ENCODE results near the gene ADPRHL1.

DNA sequence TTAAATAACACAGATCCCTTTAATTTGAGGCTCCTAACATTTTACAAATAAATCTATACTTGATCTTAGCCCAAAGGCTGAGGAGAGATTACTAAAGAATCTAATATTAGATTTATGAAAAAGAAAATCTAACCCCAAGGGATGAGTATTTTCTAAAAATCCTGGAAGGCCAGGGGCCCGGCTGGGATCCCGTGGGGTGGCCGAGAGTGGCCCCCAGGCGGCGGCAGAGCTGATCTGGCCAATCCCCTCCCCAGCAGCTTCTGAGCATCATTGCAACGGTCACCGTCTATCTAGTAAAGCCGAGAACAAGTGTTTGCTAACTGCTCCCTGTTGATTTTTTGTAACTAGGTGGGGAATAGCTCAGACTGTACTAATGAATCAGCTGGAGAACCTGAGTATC, 37.5 kb downstream of the ADPRHL1 start:
- TF ChIP-seq EP300 (IDR thresholded peaks at IDR 0.05) (no peak), CTCF (IDR thresholded peaks at IDR 0.05) (no peak)

Measured in tibial nerve (tissue), 4 donors.